ENCODE data around the gene MTMR12.

MTMR12 gene

GRCh38 chr5:32342656-32343055, 29.9 kb upstream of the MTMR12 start:
- Histone ChIP-seq H3K9me3 (ENCODE audit: control insufficient read depth in 1 of 2, low read length in 2 of 2) (peaks cover 8 to 13% of the 10 kb centered on the region in 2 donors), H3K27me3 (ENCODE audit: control insufficient read depth in 1 of 2, insufficient read depth in 2 of 2, low read length in 2 of 2) (no peaks in the 10 kb centered on the region), H3K4me3 (ENCODE audit: low read depth in 1 of 2, low read length in 2 of 2) (no peak overlapping the region), H3K36me3 (ENCODE audit: control insufficient read depth in 1 of 2, insufficient read depth in 2 of 2, low read length in 2 of 2) (no peaks in the 10 kb centered on the region), H3K4me1 (ENCODE audit: control insufficient read depth in 1 of 2, insufficient read depth in 2 of 2, low read length in 2 of 2) (no peaks in the 10 kb centered on the region), H3K9ac (ENCODE audit: low read depth in 1 of 2, low read length in 2 of 2) (no peak overlapping the region), H3K27ac (ENCODE audit: low read depth, low read length) (no peak overlapping the region)

GRCh38 chr5:32339878-32340277, 27.1 kb upstream of the MTMR12 start:
- no peak overlapping the region for H3K9ac ChIP-seq (ENCODE audit: low read depth in 1 of 2, low read length in 2 of 2)
- no peaks in the 10 kb centered on the region for H3K4me1 ChIP-seq (ENCODE audit: control insufficient read depth in 1 of 2, insufficient read depth in 2 of 2, low read length in 2 of 2)
- H3K36me3 ChIP-seq (ENCODE audit: control insufficient read depth in 1 of 2, insufficient read depth in 2 of 2, low read length in 2 of 2): no peaks in the 10 kb centered on the region
- no peak overlapping the region for H3K4me3 ChIP-seq (ENCODE audit: low read depth in 1 of 2, low read length in 2 of 2)
- H3K9me3 ChIP-seq (ENCODE audit: control insufficient read depth in 1 of 2, low read length in 2 of 2): peaks cover 8 to 13% of the 10 kb centered on the region in 2 donors
- H3K27ac ChIP-seq (ENCODE audit: low read depth, low read length): no peak overlapping the region
- H3K27me3 ChIP-seq (ENCODE audit: control insufficient read depth in 1 of 2, insufficient read depth in 2 of 2, low read length in 2 of 2): no peaks in the 10 kb centered on the region

- H3K27ac ChIP-seq (ENCODE audit: low read depth, low read length): no peak overlapping the region
- peaks cover 8 to 13% of the 10 kb centered on the region in 2 donors for H3K9me3 ChIP-seq (ENCODE audit: control insufficient read depth in 1 of 2, low read length in 2 of 2)
- no peaks in the 10 kb centered on the region for H3K36me3 ChIP-seq (ENCODE audit: control insufficient read depth in 1 of 2, insufficient read depth in 2 of 2, low read length in 2 of 2)
- H3K27me3 ChIP-seq (ENCODE audit: control insufficient read depth in 1 of 2, insufficient read depth in 2 of 2, low read length in 2 of 2): no peaks in the 10 kb centered on the region
- no peak overlapping the region for H3K4me3 ChIP-seq (ENCODE audit: low read depth in 1 of 2, low read length in 2 of 2)
- no peak overlapping the region for H3K9ac ChIP-seq (ENCODE audit: low read depth in 1 of 2, low read length in 2 of 2)
- no peaks in the 10 kb centered on the region for H3K4me1 ChIP-seq (ENCODE audit: control insufficient read depth in 1 of 2, insufficient read depth in 2 of 2, low read length in 2 of 2)
These were observed 26.5 kb upstream of the MTMR12 start for GRCh38 chr5:32339198-32339597.

DNA sequence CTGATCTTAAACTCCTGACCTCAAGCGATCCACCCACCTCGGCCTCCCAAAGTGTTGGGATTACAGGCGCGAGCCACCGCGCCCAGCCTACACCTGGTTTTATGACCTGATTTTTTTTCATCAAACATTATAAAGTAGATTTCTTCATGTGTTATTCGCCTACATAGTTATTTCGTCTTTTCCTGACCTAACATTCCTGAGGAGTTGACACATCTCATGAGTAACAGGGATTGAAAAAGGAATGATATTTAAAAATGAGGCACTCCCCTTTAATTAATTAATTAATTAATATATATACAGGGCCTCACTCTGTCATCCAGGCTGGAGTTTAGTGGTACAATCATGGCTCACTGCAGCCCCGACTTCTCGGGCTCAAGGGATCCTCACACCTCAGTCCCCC, 20.2 kb upstream of the MTMR12 start:
- Histone ChIP-seq H3K27me3 (ENCODE audit: control insufficient read depth in 1 of 2, insufficient read depth in 2 of 2, low read length in 2 of 2) (no peaks in the 10 kb centered on the region), H3K36me3 (ENCODE audit: control insufficient read depth in 1 of 2, insufficient read depth in 2 of 2, low read length in 2 of 2) (no peaks in the 10 kb centered on the region), H3K27ac (ENCODE audit: low read depth, low read length) (no peak overlapping the region), H3K9me3 (ENCODE audit: control insufficient read depth in 1 of 2, low read length in 2 of 2) (no peaks in the 10 kb centered on the region), H3K9ac (ENCODE audit: low read depth in 1 of 2, low read length in 2 of 2) (no peak overlapping the region), H3K4me3 (ENCODE audit: low read depth in 1 of 2, low read length in 2 of 2) (no peak overlapping the region), H3K4me1 (ENCODE audit: control insufficient read depth in 1 of 2, insufficient read depth in 2 of 2, low read length in 2 of 2) (peaks cover 3 to 5% of the 10 kb centered on the region in 2 donors)

GRCh38 chr5:32332361-32332760, 19.6 kb upstream of the MTMR12 start:
- H3K9ac ChIP-seq (ENCODE audit: low read depth in 1 of 2, low read length in 2 of 2): no peak overlapping the region
- H3K4me3 ChIP-seq (ENCODE audit: low read depth in 1 of 2, low read length in 2 of 2): no peak overlapping the region
- H3K27me3 ChIP-seq (ENCODE audit: control insufficient read depth in 1 of 2, insufficient read depth in 2 of 2, low read length in 2 of 2): no peaks in the 10 kb centered on the region
- no peaks in the 10 kb centered on the region for H3K9me3 ChIP-seq (ENCODE audit: control insufficient read depth in 1 of 2, low read length in 2 of 2)
- H3K27ac ChIP-seq (ENCODE audit: low read depth, low read length): no peak overlapping the region
- peaks cover 3 to 5% of the 10 kb centered on the region in 2 donors for H3K4me1 ChIP-seq (ENCODE audit: control insufficient read depth in 1 of 2, insufficient read depth in 2 of 2, low read length in 2 of 2)
- H3K36me3 ChIP-seq (ENCODE audit: control insufficient read depth in 1 of 2, insufficient read depth in 2 of 2, low read length in 2 of 2): no peaks in the 10 kb centered on the region

GRCh38 chr5:32331935-32332274, 19.2 kb upstream of the MTMR12 start:
- no peak overlapping the region for H3K27ac ChIP-seq (ENCODE audit: low read depth, low read length)
- no peaks in the 10 kb centered on the region for H3K9me3 ChIP-seq (ENCODE audit: control insufficient read depth in 1 of 2, low read length in 2 of 2)
- H3K4me1 ChIP-seq (ENCODE audit: control insufficient read depth in 1 of 2, insufficient read depth in 2 of 2, low read length in 2 of 2): peaks cover 3 to 5% of the 10 kb centered on the region in 2 donors
- H3K4me3 ChIP-seq (ENCODE audit: low read depth in 1 of 2, low read length in 2 of 2): no peak overlapping the region
- no peaks in the 10 kb centered on the region for H3K27me3 ChIP-seq (ENCODE audit: control insufficient read depth in 1 of 2, insufficient read depth in 2 of 2, low read length in 2 of 2)
- H3K36me3 ChIP-seq (ENCODE audit: control insufficient read depth in 1 of 2, insufficient read depth in 2 of 2, low read length in 2 of 2): no peaks in the 10 kb centered on the region
- no peak overlapping the region for H3K9ac ChIP-seq (ENCODE audit: low read depth in 1 of 2, low read length in 2 of 2)

DNA sequence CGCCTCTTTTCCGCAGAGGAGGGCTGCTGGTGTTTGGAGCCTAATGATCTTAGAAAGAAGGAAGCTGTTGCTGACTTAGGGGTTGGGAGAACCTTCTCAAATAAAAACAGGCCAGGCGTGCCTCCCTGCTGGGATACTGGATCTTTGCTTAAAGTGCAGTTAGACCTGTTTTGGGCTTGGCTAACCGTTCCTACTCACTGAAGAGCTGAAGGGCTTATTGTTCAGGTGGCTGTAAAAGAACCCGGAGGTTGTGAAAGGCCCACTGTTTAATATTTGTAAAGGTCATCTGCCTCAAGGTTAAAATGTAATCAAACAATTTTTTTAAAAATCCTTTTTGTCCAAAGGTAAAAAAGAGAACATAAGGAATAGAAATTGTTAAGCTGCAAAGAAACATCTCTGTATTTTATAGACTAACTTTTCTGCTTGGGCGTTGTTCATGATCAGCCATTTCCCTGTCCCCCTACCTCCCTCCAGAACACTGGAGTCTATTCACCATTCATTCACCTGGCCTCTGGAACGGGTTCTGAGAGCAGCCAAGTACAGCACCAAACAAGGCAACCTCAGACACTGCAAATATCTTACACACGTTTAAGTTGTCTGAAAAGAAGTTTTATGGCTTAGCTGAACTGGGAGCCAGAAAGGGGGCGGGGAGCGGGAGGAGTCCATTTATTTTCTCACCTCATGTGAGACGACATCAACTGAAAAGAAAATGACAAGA, 18.6 kb upstream of the MTMR12 start:
- Histone ChIP-seq H3K9ac (ENCODE audit: low read depth in 1 of 2, low read length in 2 of 2) (no peak overlapping the region), H3K36me3 (ENCODE audit: control insufficient read depth in 1 of 2, insufficient read depth in 2 of 2, low read length in 2 of 2) (no peaks in the 10 kb centered on the region), H3K27ac (ENCODE audit: low read depth, low read length) (no peak overlapping the region), H3K27me3 (ENCODE audit: control insufficient read depth in 1 of 2, insufficient read depth in 2 of 2, low read length in 2 of 2) (no peaks in the 10 kb centered on the region), H3K4me3 (ENCODE audit: low read depth in 1 of 2, low read length in 2 of 2) (no peak overlapping the region), H3K9me3 (ENCODE audit: control insufficient read depth in 1 of 2, low read length in 2 of 2) (no peaks in the 10 kb centered on the region), H3K4me1 (ENCODE audit: control insufficient read depth in 1 of 2, insufficient read depth in 2 of 2, low read length in 2 of 2) (peaks cover 3 to 5% of the 10 kb centered on the region in 2 donors)

GRCh38 chr5:32330126-32330971, 17.6 kb upstream of the MTMR12 start:
- H3K4me3 ChIP-seq (ENCODE audit: low read depth in 1 of 2, low read length in 2 of 2): no peak overlapping the region
- no peaks in the 10 kb centered on the region for H3K9me3 ChIP-seq (ENCODE audit: control insufficient read depth in 1 of 2, low read length in 2 of 2)
- no peak overlapping the region for H3K9ac ChIP-seq (ENCODE audit: low read depth in 1 of 2, low read length in 2 of 2)
- H3K27ac ChIP-seq (ENCODE audit: low read depth, low read length): no peak overlapping the region
- H3K36me3 ChIP-seq (ENCODE audit: control insufficient read depth in 1 of 2, insufficient read depth in 2 of 2, low read length in 2 of 2): no peaks in the 10 kb centered on the region
- H3K27me3 ChIP-seq (ENCODE audit: control insufficient read depth in 1 of 2, insufficient read depth in 2 of 2, low read length in 2 of 2): no peaks in the 10 kb centered on the region
- H3K4me1 ChIP-seq (ENCODE audit: control insufficient read depth in 1 of 2, insufficient read depth in 2 of 2, low read length in 2 of 2): peaks cover 3 to 5% of the 10 kb centered on the region in 2 donors

GRCh38 chr5:32329395-32329834, 16.7 kb upstream of the MTMR12 start:
- no peaks in the 10 kb centered on the region for H3K9me3 ChIP-seq (ENCODE audit: control insufficient read depth in 1 of 2, low read length in 2 of 2)
- no peaks in the 10 kb centered on the region for H3K27me3 ChIP-seq (ENCODE audit: control insufficient read depth in 1 of 2, insufficient read depth in 2 of 2, low read length in 2 of 2)
- no peak overlapping the region for H3K27ac ChIP-seq (ENCODE audit: low read depth, low read length)
- peaks cover 3 to 5% of the 10 kb centered on the region in 2 donors for H3K4me1 ChIP-seq (ENCODE audit: control insufficient read depth in 1 of 2, insufficient read depth in 2 of 2, low read length in 2 of 2)
- no peak overlapping the region for H3K4me3 ChIP-seq (ENCODE audit: low read depth in 1 of 2, low read length in 2 of 2)
- H3K9ac ChIP-seq (ENCODE audit: low read depth in 1 of 2, low read length in 2 of 2): no peak overlapping the region
- no peaks in the 10 kb centered on the region for H3K36me3 ChIP-seq (ENCODE audit: control insufficient read depth in 1 of 2, insufficient read depth in 2 of 2, low read length in 2 of 2)

DNA sequence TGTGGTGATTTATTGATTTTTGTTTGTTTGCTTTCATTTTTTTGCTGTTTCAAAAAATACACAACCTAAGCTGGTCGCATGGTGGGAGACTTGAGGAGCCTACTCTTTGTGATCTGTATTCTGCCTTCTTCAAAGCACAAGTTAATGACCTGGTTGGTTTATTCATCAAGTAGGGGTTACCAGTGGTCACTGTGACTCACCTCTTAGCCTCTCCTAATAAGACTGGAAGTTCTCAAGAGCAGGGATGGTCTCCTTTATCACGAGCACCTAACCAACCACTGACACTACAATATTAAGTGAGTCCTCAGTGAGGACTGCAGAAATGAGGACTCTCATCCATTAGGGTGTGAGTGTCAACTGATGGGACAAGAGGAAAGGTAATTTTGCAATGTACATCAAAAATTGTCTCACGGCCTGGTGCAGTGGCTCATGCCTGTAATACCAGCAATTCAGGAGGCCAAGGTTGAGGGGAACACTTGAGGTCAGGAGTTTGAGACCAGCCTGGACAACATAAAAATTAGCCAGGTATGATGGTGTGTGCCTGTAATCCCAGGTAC, 13.6 kb upstream of the MTMR12 start:
- peaks cover 3 to 5% of the 10 kb centered on the region in 2 donors for H3K4me1 ChIP-seq (ENCODE audit: control insufficient read depth in 1 of 2, insufficient read depth in 2 of 2, low read length in 2 of 2)
- H3K9ac ChIP-seq (ENCODE audit: low read depth in 1 of 2, low read length in 2 of 2): no peak overlapping the region
- no peak overlapping the region for H3K4me3 ChIP-seq (ENCODE audit: low read depth in 1 of 2, low read length in 2 of 2)
- no peaks in the 10 kb centered on the region for H3K36me3 ChIP-seq (ENCODE audit: control insufficient read depth in 1 of 2, insufficient read depth in 2 of 2, low read length in 2 of 2)
- peaks cover 3 to 5% of the 10 kb centered on the region in 2 donors for H3K9me3 ChIP-seq (ENCODE audit: control insufficient read depth in 1 of 2, low read length in 2 of 2)
- H3K27ac ChIP-seq (ENCODE audit: low read depth, low read length): no peak overlapping the region
- no peaks in the 10 kb centered on the region for H3K27me3 ChIP-seq (ENCODE audit: control insufficient read depth in 1 of 2, insufficient read depth in 2 of 2, low read length in 2 of 2)

Data from duodenal mucosa (tissue), 2 donors.